SK-N-SH treated with all-trans-retinoic acid at 6 μM for 48 hours (cell line): Measurements from ENCODE around the gene NSD2.

Experiments
- ARNTL ChIP-seq: fragments of 450-650 bp; formaldehyde crosslinking; IDR thresholded peaks from 2 replicates; pipeline ENCODE4 v1.5.0; 2020; ENCODE audit warnings: low read depth, mild to moderate bottlenecking, moderate library complexity, borderline replicate concordance
- CSDC2 ChIP-seq: fragments of 250-450 bp; sonication (Bioruptor Pico); IDR thresholded peaks from 2 replicates; pipeline ENCODE4 v1.5.0; 2020; ENCODE audit warnings: mild to moderate bottlenecking, moderate library complexity
- GLIS3 ChIP-seq: fragments of 250-450 bp; sonication (Bioruptor Pico); IDR thresholded peaks from 2 replicates; pipeline ENCODE4 v1.5.0; 2020; ENCODE audit warnings: mild to moderate bottlenecking, moderate library complexity
- ISL1 ChIP-seq: fragments of 250-450 bp; sonication (Bioruptor Pico); IDR thresholded peaks from 2 replicates; pipeline ENCODE4 v2.1.2; 2022; ENCODE audit warnings: mild to moderate bottlenecking, moderate library complexity
- OSR1 ChIP-seq: fragments of 250-450 bp; sonication (Bioruptor Pico); IDR thresholded peaks from 2 replicates; pipeline ENCODE4 v1.8.0; 2022; ENCODE audit warnings: moderate library complexity, mild to moderate bottlenecking, inconsistent platforms
- PPARA ChIP-seq: fragments of 250-450 bp; sonication (Bioruptor Pico); IDR thresholded peaks from 2 replicates; pipeline ENCODE4 v1.5.0; 2020; ENCODE audit warnings: mild to moderate bottlenecking, borderline replicate concordance
- RARB ChIP-seq: fragments of 250-450 bp; sonication (Bioruptor Pico); IDR thresholded peaks from 2 replicates; pipeline ENCODE4 v1.8.0; 2021; ENCODE audit warnings: mild to moderate bottlenecking, moderate library complexity
- TCF4 ChIP-seq: fragments of 250-450 bp; sonication (Bioruptor Pico); IDR thresholded peaks from 2 replicates; pipeline ENCODE4 v1.8.0; 2021; ENCODE audit warnings: mild to moderate bottlenecking, moderate library complexity, borderline replicate concordance
- TOX ChIP-seq: fragments of 250-450 bp; sonication (Bioruptor Pico); IDR thresholded peaks from 2 replicates; pipeline ENCODE4 v1.8.0; 2021; ENCODE audit warnings: mild to moderate bottlenecking, moderate library complexity, borderline replicate concordance
- ZFP3 ChIP-seq: fragments of 250-450 bp; sonication (Bioruptor Pico); IDR thresholded peaks from 2 replicates; pipeline ENCODE4 v1.5.0; 2020; ENCODE audit warnings: mild to moderate bottlenecking, moderate library complexity
- ZNF70 ChIP-seq: fragments of 450-650 bp; formaldehyde crosslinking; IDR thresholded peaks from 2 replicates; pipeline ENCODE4 v1.5.0; 2020; ENCODE audit warnings: mild to moderate bottlenecking, moderate library complexity
- ZNF8 ChIP-seq: fragments of 450-650 bp; formaldehyde crosslinking; IDR thresholded peaks from 2 replicates; pipeline ENCODE4 v1.5.0; 2020; ENCODE audit warnings: mild to moderate bottlenecking, moderate library complexity
- TF ChIP-seq, protein P1 (sequence below): fragments of 250-450 bp; sonication (Bioruptor Pico); IDR thresholded peaks from 2 replicates; pipeline ENCODE4 v1.5.1; 2021; ENCODE audit warnings: mild to moderate bottlenecking, moderate library complexity
- TF ChIP-seq, protein P2 (sequence below): fragments of 250-450 bp; sonication (Bioruptor Pico); IDR thresholded peaks from 2 replicates; pipeline ENCODE4 v1.8.0; 2020; ENCODE audit warnings: mild to moderate bottlenecking, moderate library complexity, borderline replicate concordance

DNA sequence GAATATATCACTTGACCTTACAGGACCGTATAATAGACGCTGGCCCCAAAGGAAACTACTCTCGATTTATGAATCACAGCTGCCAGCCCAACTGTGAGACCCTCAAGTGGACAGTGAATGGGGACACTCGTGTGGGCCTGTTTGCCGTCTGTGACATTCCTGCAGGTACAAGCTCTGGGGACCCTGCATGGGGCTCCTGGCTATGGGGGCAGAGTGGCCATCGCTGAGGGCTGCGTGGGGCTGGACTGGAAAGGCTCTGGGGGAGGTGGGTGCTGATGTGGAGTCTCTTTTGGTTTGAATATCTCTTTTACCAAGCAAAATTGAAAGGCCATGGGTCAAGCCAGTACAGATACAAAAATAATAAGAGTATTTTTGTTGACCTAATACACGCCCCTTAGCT, 103.6 kb downstream of the NSD2 start:
- TF ChIP-seq RARB (CRISPR knock-in tag), result no peak
- no peak for TF ChIP-seq OSR1 (CRISPR knock-in tag)
- no peak for TF ChIP-seq ARNTL (CRISPR knock-in tag)
- TF ChIP-seq, protein P1, sequence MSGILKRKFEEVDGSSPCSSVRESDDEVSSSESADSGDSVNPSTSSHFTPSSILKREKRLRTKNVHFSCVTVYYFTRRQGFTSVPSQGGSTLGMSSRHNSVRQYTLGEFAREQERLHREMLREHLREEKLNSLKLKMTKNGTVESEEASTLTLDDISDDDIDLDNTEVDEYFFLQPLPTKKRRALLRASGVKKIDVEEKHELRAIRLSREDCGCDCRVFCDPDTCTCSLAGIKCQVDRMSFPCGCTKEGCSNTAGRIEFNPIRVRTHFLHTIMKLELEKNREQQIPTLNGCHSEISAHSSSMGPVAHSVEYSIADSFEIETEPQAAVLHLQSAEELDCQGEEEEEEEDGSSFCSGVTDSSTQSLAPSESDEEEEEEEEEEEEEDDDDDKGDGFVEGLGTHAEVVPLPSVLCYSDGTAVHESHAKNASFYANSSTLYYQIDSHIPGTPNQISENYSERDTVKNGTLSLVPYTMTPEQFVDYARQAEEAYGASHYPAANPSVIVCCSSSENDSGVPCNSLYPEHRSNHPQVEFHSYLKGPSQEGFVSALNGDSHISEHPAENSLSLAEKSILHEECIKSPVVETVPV, result no peak
- TF ChIP-seq CSDC2 (CRISPR knock-in tag), result no peak
- no peak for TF ChIP-seq ZNF8 (CRISPR knock-in tag)
- TF ChIP-seq, protein P2, sequence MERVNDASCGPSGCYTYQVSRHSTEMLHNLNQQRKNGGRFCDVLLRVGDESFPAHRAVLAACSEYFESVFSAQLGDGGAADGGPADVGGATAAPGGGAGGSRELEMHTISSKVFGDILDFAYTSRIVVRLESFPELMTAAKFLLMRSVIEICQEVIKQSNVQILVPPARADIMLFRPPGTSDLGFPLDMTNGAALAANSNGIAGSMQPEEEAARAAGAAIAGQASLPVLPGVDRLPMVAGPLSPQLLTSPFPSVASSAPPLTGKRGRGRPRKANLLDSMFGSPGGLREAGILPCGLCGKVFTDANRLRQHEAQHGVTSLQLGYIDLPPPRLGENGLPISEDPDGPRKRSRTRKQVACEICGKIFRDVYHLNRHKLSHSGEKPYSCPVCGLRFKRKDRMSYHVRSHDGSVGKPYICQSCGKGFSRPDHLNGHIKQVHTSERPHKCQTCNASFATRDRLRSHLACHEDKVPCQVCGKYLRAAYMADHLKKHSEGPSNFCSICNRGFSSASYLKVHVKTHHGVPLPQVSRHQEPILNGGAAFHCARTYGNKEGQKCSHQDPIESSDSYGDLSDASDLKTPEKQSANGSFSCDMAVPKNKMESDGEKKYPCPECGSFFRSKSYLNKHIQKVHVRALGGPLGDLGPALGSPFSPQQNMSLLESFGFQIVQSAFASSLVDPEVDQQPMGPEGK (CRISPR knock-in tag), result no peak
- no peak for TF ChIP-seq ZFP3
- TF ChIP-seq GLIS3 (CRISPR knock-in tag), result no peak
- no peak for TF ChIP-seq PPARA (CRISPR knock-in tag)
- no peak for TF ChIP-seq TCF4 (CRISPR knock-in tag)
- no peak for TF ChIP-seq TOX
- no peak for TF ChIP-seq ZNF70 (CRISPR knock-in tag)
- no peak for TF ChIP-seq ISL1 (CRISPR knock-in tag)
